HG03045 (cell line): ENCODE data around the gene PPY.
"Not testable (repeated sequence)": the region's sequence is repeated elsewhere in the genome, so short reads cannot be mapped to it uniquely, and the experiment has no call there.

Source experiments
- ATAC-seq: cut with Tn5 transposase; IDR thresholded peaks from one replicate; pipeline ENCODE4 v1.9.1; 2021; ENCODE audit warnings: mild to moderate bottlenecking, moderate library complexity; ENCODE audit not compliant: unreplicated experiment

The PPY gene, protein sequence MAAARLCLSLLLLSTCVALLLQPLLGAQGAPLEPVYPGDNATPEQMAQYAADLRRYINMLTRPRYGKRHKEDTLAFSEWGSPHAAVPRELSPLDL

DNA sequence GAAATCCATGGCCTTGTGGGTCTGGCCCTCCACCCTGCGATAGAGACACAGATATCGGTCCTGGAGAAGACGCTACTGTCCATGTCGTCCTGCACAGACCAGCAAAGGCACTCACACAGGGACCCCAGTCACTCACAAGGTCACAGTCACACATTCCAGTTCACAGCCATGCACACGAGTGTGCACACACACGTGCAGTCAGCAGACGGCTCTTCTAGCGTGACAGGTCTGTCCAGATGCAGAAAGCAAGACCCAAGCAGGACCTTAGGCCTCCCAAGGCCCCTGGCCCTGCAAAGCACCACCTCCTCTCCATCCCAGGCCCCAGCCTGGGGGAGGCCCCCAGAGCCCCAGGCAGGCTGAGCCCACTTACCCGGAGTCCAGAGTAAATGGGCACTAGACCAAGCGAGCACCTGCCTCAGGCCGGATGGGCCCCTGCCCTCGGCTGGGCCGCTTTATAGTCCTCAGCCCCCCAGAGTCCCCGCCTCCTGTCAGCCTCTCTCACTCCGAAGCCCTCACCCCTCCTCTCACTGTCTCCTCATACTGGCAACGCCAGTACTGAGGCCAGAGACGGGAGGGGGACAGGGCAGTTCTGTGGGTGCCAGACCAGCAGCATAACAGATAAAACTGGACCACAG lies at the start of gene PPY:
Gene PPY (minus strand): TSS at position 426 of the 635 bp plus-strand sequence. CDS start 822 bp downstream, outside the sequence.
- ATAC-seq = no peak

DNA sequence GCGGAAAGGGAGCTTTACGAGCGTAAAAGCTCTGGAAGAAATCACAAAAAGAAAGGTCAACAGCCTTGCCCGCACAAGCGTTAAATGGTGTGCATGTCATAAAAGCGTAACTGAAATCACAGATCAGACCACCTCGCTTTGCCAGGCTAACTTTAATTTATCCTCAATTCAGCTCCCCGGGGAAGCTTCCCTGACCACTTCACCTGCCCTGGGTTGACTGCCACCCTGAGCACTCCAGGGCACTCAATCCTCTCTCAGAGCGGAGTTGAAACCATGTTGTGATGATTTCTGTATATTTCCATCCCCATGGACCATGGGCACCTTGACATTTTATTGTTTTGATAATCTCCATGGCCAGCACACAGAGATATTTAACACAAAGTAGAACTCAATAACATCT lies 46.0 kb upstream of the PPY start:
- no peak for ATAC-seq

DNA sequence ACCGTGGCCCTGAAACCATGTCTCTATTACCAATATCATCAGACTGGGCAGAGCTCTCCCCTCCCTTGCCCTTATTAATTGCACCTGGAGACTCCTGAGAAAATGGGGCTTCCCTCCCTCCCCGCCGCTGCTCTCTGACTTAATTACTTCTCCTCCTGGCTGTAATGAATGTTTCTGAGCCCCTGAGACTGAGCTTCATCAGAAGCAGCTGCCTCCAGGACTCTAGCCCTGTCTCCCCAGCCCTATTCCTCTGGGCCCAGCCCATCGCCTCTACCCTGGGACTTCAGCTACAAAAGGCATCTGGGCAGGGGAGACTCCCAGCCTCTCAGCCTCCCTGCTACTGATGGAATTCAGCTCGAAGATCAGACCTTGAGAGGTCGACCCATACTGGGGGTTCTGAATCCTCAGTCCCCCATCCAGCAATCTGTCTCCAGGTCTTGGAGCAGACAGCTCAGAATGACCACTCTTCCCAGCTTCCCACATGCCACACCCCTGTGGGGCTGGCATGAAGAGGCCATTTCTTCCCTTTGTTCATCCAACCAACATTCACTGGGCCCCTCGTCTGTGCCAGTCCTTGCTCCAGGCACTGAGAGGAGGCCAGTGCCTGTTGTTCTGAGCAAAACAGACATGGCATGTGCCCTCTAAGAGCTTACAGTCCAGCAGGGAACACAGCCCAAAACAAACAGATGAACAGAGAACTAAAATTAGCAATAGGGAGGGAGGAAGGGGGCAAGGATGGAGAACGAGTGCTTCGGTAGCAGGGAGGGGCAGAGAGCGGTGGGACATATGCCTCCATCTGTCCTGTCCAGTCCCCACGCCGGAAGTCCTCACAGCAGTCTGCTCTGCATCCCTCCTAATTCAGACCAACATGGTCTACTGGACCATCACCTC lies 45.1 kb upstream of the PPY start:
- no peak for ATAC-seq

DNA sequence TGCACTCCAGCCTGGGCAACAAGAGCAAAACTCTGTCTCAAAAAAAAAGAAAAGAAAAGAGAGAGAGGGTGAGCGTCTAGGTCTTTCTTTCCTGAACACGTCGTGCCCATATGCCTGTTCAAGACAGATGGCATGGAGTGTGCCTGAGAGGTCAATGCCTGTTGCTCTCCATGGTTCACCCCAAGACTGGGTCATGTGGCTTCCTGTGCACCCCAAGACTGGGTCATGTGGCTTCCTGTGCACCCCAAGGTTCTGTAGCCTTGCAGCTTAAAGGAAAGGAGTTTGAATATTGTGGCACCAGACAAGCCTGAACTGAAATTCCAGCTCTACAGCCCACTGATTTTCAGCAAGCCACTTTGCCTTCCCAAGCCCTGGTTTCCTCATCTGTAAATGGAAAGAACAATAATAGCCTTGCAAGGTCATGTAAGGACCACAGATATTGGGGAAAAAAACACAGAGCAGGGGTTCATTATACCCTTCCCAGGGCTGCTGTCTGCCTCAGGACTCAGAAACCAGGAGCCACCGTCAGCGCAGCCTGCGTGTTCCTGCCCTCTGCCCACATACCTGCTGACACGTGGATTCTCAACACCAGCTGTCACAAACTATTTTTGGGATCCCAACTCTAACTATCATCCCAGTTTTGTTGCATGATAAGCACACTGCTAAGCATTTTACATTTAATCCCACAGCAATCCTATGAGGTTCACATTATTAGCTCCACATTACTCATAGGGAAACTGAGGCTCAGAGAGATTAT lies 44.1 kb upstream of the PPY start:
- ATAC-seq = no peak

DNA sequence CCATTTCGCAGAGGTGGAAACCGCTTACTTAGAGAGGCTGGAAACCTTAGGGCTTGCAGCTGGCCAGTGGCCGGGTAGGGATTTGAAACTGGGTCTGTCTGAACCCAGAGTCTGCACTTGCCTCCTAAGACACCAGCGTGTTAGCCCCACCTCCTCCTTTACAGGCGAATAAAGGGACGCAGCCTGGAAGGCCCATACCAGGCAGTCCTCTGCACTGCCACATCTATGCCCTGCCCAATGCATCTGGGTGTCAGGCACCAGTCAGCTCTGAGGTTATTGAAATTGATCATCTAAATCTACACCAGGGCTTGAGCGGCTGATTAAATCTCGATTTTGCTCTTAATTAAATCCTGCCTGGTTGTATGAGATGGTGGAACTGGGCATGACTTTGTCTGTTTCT lies 42.2 kb upstream of the PPY start:
- ATAC-seq = no peak

DNA sequence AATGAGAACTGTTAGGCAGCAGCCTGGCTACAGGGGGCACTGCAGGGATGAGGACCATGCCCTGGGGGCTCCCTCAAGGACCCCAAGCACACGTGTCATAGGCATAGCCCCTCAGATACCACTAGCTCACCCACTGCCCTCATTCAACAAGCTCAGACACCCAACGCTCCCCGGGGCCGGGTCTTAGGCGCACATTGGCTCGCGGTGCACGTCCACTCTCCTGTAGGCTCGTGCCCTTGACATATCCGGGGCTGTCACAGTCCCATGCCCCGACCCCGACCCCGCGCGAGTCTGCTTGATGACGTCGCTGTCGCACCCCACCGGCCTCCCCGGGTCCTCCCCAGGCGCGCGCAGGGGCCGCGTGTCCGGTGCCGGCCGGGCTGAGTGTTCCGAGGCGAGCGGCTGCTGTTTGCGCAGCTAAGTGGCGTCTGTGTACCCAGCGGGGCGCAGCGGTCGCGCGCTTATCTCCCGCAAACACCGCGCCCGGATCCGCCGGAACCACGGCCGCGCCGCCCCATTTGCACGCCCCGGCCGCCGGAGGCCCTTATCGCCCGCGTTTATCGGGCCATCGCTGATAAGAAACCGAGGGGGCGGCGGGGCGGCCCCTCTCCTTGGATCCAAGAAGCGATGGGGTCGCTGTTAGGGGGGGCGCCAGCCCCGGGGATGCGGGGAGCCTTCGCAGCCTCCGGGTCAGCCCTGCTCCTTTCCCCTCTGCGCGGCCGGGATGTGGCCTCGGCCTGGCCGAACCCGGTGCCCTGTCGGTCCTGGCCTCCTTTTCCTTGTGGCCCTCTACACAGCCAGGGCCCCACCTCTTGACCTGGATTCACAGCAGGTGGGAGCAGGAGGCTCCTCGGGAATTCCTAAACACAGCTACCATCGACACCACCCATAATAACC lies 41.5 kb upstream of the PPY start:
- no peak for ATAC-seq

DNA sequence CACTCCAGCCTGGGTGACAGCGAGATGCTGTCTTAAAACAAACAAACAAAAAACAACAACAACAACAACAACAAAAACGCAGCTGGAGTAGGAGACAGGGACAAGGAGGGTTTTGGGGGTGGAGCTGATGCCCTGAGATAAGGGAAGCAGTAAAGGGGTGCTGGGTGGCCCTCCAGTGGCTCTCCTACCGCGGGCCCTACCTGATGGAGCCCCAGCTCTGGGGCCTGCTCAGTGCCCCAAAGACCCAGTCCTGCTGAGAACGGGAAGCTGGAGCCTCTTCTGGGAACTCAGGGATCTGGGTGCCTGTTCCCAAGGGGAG lies 40.9 kb upstream of the PPY start:
- ATAC-seq = no peak

DNA sequence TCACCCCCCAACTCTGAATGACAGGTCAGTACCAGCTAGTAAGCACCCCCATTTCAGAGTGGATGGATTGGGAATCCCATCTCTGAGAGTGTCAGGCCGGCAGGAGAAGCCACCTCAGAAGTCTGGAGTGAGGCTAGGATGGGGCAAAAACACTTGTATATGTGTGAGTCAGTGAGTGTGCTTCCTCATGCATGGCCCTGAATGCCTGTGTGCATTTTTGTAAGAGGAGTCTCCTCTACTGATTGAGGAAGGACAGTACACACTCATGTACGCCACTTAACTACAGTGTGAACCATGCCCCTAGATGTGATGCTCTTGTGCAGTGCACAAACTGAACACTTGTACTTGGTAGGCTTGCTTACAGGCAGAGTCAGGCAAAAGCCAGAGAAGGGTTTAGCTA lies 39.9 kb upstream of the PPY start:
- ATAC-seq = no peak

DNA sequence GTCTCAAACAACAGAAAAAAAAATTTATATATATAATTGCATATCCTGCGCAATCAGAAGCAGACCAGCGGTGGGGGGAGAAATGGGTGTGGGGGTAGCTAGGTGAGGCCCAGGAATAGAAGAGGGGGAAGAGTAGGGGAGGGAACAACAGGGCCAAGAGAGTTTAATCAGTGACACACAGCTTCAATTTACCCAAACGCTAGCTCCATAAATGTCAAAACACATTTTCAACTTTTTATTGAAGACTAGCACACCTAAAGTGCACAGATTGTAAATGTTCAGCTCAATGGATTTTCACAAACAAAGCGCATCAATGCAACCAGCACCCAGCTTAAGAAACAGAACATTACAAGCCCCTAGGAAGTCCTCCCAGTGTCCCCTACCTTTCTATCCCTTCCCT lies 37.4 kb upstream of the PPY start:
- ATAC-seq = no peak

DNA sequence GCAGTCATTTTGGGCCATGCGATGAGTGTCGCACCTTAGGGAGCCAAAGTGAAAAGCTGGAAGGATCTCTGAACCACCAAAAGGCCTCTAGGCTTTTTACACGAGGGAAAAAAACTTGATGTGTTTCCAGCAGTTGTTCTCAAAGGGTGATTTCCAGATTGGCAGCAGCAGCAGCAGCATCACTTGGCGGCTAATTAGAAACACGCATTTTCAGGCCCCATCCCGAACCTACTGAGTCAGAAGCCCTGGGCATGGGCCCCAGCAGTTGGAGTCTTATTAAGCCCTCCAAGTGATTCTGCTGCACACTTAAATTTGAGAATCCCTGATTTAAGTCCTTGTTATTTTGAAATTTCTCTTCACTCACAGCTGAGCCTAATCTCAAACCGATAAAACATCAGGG lies 36.7 kb upstream of the PPY start:
- ATAC-seq = no peak

DNA sequence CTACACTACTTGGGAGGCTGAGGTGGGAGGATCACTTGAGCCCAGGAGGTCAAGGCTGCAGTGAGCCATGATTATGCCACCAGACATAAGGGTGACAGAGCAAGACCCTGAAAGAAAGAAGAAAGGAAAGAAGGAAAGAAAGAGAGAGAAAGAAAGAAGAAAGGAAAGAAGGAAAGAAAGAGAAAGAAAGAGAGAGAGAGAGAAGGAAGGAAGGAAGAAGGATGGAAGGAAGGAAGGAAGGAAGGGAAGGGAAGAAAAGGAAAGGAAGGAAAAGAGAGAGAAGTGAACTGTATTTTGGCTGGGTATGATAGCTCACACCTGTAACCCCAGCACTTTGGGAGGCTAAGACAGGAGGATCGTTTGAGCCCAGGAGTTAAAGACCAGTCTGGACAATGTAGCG lies 35.8 kb upstream of the PPY start:
- no peak for ATAC-seq

DNA sequence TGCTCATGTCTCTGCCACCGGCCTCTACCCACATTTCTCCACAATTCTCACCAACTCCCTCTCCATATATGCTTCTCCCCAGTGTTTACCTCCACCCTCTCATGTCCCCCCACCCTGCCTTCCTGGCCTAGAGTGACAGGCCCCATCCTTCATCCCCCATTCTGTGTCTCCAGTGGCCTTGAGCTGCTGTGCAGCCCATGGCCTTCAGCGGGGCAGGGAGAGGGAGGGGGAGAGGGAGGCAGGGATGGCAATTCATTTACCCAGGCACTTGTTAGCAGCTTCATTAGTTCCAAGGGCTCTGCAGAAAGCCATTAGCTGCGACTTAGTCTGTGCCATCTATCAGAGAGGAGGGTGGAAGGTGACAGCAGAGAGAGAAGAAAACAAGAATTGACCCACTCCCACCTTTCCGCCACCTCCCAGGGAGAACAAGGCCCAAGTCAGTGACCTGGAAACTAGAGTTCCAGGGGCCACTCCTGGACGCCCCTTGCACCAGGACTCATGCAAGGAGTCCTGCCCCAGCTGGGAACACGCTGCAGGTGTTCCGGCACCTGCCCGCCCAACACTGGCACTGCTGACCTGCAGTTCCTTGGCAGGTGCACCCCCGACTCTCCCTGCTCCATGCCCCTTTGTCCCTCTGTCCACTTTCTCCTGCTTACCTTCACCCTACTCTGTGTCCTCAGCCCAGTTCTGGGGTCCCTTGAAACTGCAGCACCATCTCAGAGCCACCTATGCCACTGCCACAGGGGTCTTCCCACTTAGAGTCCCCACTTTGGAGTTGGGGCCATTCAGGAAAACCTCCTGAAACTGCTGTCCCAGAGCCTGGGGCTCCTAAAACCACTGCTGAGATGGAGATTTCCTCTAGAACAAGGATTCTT lies 34.9 kb upstream of the PPY start:
- no peak for ATAC-seq

DNA sequence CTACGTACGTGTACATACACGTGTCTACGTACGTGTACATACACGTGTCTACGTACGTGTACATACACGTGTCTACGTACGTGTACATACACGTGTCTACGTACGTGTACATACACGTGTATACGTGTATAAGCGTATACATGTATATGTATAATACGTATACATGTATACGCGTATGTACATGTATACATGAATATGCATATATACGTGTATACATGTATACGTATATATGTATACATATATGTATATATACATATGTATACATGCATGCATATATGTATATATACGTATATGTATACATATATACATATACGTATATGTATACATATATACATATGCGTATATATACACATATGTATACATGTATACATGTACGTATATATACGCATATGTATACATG lies 33.6 kb upstream of the PPY start:
- ATAC-seq = no peak

DNA sequence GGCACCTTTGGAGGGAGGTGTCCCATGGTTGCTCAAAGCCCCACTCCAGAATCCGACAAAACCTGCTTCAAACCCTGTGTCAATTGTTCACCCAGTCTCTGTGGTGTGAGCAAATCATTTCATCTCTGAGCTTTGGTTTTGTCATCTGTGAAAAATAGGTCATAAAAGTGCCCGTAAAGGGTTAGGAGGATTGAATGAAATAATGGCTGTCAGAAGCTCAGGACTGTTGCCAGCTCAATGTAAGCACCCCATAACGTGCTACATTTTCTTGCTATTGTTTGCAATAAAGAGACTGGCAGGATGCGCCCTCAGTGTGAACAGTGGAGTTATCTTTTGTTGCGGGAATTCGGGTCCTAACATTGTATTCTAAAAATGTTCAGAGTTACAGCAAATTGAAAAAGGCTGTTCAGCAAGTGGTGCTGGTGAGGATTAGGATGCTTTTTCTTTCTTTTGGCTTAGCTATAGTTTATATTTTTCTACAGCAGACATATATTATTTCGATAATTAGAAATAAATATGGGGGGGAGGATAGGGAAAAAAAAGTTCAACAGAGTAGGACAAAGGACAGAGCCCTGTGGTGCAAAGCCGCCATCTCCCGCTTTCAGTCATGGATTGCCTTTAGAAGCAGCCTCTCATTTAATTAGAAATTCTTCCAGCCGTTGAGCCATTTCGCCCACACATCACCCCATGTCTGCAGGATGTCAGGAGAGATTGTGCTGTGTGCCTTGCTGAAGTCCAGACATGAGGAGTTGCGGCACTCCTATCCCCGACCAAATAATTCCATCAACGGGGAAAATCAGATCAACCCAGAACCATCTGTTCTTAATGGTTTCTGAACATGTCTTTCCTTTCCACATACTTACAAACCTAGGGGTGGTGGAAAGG lies 32.3 kb upstream of the PPY start:
- ATAC-seq = no peak

DNA sequence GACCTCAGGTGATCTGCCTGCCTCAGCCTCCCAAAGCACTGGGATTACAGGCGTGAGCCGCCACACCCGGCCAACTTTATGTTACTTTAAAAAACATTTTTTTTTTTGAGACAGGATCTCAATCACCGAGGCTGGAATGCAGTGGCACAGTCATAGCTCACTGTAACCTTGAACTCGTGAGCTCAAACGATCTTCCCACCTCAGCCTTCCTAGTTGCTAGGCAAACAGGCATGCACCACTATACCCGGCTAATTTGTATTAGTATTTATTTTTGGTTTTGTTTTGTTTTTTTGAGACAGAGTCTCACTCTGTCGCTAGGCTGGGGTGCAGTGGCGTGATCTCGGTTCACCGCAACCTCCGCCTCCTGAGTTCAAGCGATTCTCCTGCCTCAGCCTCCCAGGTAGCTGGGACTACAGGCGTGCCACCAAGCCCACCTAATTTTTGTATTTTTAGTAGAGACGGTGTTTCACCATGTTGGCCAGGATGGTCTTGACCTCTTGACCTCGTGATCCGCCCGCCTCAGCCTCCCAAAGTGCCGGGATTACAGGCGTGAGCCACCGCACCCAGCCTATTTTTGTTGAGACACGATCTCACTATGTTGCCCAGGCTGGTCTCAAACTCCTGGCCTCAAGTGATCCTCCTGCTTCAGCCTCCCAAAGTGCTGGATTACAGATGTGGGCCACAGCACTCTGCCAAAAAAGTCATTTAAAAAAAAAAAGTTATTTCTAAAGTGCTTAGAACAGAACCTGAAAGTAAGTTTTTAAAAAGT lies 30.4 kb upstream of the PPY start:
- not testable (repeated sequence) for ATAC-seq

DNA sequence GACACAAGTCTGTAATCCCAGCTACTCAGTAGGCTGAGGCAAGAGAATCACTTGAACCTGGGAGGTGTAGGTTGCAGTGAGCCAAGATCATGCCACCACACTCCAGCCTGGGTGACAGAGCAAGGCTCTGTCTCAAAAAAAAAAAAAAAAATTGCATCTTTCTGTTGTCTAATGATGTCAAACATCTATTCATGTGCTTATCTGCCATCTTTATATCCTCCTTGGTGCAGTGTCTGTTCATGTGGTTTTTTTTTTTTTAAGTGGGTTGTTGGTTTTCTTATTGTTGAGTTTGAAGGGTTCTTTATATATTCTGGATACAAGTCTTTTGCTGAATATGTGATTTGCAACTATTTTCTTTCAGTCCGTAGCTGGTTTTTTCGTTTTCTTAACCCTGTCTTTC lies 29.2 kb upstream of the PPY start:
- not testable (repeated sequence) for ATAC-seq

DNA sequence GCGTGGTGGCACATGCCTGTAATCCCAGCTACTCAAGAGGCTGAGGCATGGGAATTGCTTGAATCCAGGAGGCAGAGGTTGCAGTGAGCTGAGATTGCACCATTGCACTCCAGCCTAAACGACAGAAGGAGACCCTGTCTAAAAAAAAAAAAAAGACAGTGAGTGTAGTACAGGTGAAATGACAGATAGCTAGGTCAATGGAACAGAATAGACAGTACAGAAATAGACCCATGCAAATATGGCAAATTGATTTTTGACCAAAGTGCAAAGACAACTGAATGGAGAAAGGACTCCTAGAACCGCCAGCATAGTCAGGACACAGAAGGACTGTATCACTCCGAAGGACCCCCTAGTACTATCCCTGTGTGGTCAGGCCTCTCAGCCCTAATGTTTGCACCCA lies 28.1 kb upstream of the PPY start:
- no peak for ATAC-seq

DNA sequence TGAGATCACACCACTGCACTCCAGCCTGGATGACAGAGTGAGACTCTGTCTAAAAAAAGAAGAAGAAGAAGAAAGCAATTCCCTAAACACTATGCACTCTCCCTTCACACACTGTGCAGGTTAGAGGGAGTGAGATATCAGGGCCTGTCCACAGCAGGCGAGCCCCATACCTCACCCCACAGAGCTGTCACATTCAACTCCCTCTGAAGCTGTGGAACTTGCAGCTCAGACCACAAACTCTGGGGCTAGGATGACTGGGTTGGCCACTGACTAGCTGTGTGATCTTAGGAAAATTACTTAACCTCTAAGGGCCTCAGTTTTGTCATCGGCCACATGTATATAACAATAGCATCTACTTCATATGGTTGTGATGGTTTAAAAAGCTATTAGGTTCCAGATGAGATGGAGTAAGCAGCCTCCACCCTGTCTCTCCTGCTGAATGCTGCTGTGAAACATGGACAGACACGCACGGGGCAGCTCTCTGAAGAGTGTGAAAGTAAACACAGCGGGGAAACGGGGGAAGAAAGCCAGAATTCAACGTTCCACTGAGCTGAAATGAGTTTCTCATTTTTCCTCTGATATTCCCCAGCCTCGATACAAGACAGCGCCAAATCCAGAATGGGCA lies 25.1 kb upstream of the PPY start:
- ATAC-seq = no peak
